ENCODE results near the gene OR6B2. TPM values are rescaled to one million over a fixed set of nuclear protein-coding genes. Genes with fewer than 3 reads are reported as not detected.

OR6B2 gene
- total RNA-seq, 1 donor, result not detected

- H3K27me3 ChIP-seq (ENCODE audit: insufficient read depth, low read length), result peaks cover 12% of the 10 kb centered on the region
- H3K4me2 ChIP-seq (ENCODE audit: insufficient read depth, low read length), result no peak overlapping the region
- no peak overlapping the region for H3K4me3 ChIP-seq (ENCODE audit: insufficient read depth, low read length)
- H3K79me2 ChIP-seq (ENCODE audit: insufficient read depth, low read length), result no peaks in the 10 kb centered on the region
- no peaks in the 10 kb centered on the region for H3K9me3 ChIP-seq (ENCODE audit: low read depth, low read length)
- DNase-seq (ENCODE audit: insufficient read length, low spot score, missing footprints), result no peak
- no peak overlapping the region for H2AFZ ChIP-seq (ENCODE audit: low read length)
- H4K20me1 ChIP-seq (ENCODE audit: insufficient read depth, low read length), result no peaks in the 10 kb centered on the region
- H3K36me3 ChIP-seq (ENCODE audit: insufficient read depth, low read length), result no peaks in the 10 kb centered on the region
- no peak overlapping the region for H3K27ac ChIP-seq (ENCODE audit: low read depth, low read length)
- no peak for TF ChIP-seq CTCF (IDR thresholded peaks at IDR 0.05; ENCODE audit: extremely low read depth, low read depth, low read length)
- no peaks in the 10 kb centered on the region for H3K4me1 ChIP-seq (ENCODE audit: insufficient read depth, low read length)
Measured at GRCh38 chr2:240042740-240043139, 12.5 kb upstream of the OR6B2 start.

DNA sequence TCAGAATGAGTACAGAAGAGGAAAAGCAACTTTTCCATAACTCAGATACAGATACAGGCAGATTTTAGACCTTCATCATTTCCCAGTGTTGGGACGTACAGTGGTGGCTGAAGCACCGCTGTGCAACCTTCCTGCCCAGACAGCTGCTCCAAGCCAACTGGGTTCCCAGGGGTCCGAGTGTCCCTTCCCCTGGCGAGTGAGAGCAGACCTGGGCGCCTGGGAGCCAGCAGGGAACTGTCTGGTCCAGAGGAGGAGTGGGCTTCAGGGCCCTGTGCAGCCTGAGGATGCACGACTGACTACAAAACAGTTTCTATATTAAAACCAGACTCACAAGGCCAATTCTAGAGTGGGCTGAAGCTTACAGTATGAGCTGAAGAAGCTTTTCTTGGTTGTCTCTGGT lies 11.1 kb upstream of the OR6B2 start:
- Histone ChIP-seq H3K27me3 (ENCODE audit: insufficient read depth, low read length) (peaks cover 7% of the 10 kb centered on the region), H3K79me2 (ENCODE audit: insufficient read depth, low read length) (no peaks in the 10 kb centered on the region), H3K4me1 (ENCODE audit: insufficient read depth, low read length) (no peaks in the 10 kb centered on the region), H3K4me3 (ENCODE audit: insufficient read depth, low read length) (no peak overlapping the region), H4K20me1 (ENCODE audit: insufficient read depth, low read length) (no peaks in the 10 kb centered on the region), H3K36me3 (ENCODE audit: insufficient read depth, low read length) (no peaks in the 10 kb centered on the region), H2AFZ (ENCODE audit: low read length) (no peak overlapping the region), H3K27ac (ENCODE audit: low read depth, low read length) (no peak overlapping the region), H3K4me2 (ENCODE audit: insufficient read depth, low read length) (no peak overlapping the region), H3K9me3 (ENCODE audit: low read depth, low read length) (no peaks in the 10 kb centered on the region)
- no peak for DNase-seq (ENCODE audit: insufficient read length, low spot score, missing footprints)
- no peak for TF ChIP-seq CTCF (IDR thresholded peaks at IDR 0.05; ENCODE audit: extremely low read depth, low read depth, low read length)

DNA sequence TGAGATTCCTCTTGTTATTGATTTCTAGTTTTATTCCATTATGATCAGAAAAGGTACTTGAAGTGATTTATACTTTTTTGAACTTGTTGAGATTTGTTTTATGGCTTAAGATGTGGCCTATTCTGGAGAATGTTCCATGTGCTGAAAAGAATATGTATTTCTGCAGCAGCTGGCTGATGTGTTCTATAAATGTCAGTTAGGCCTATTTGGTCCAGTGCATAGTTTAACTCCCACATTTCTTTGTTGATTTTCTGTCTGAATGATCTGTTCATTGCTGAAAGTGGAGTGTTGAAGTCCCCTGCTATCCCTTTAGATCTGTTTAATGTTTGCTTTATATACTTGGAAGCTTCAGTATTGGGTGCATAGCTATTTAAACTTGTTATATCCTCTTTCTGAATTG lies 7.1 kb upstream of the OR6B2 start:
- Histone ChIP-seq H3K79me2 (ENCODE audit: insufficient read depth, low read length) (no peaks in the 10 kb centered on the region), H4K20me1 (ENCODE audit: insufficient read depth, low read length) (no peaks in the 10 kb centered on the region), H2AFZ (ENCODE audit: low read length) (no peak overlapping the region), H3K36me3 (ENCODE audit: insufficient read depth, low read length) (no peaks in the 10 kb centered on the region), H3K27me3 (ENCODE audit: insufficient read depth, low read length) (peaks cover 13% of the 10 kb centered on the region), H3K4me1 (ENCODE audit: insufficient read depth, low read length) (no peaks in the 10 kb centered on the region), H3K27ac (ENCODE audit: low read depth, low read length) (no peak overlapping the region), H3K4me3 (ENCODE audit: insufficient read depth, low read length) (no peak overlapping the region), H3K9me3 (ENCODE audit: low read depth, low read length) (no peaks in the 10 kb centered on the region), H3K4me2 (ENCODE audit: insufficient read depth, low read length) (no peak overlapping the region)
- no peak for TF ChIP-seq CTCF (IDR thresholded peaks at IDR 0.05; ENCODE audit: extremely low read depth, low read depth, low read length)
- DNase-seq (ENCODE audit: insufficient read length, low spot score, missing footprints), result no peak

GRCh38 chr2:240033330-240033678 lies 3.1 kb upstream of the OR6B2 start:
- H3K4me3 ChIP-seq (ENCODE audit: insufficient read depth, low read length), result no peak overlapping the region
- no peak overlapping the region for H3K4me2 ChIP-seq (ENCODE audit: insufficient read depth, low read length)
- no peaks in the 10 kb centered on the region for H3K36me3 ChIP-seq (ENCODE audit: insufficient read depth, low read length)
- H3K4me1 ChIP-seq (ENCODE audit: insufficient read depth, low read length), result no peaks in the 10 kb centered on the region
- DNase-seq (ENCODE audit: insufficient read length, low spot score, missing footprints), result no peak
- H3K9me3 ChIP-seq (ENCODE audit: low read depth, low read length), result no peaks in the 10 kb centered on the region
- no peak for TF ChIP-seq CTCF (IDR thresholded peaks at IDR 0.05; ENCODE audit: extremely low read depth, low read depth, low read length)
- peaks cover 13% of the 10 kb centered on the region for H3K27me3 ChIP-seq (ENCODE audit: insufficient read depth, low read length)
- no peaks in the 10 kb centered on the region for H3K79me2 ChIP-seq (ENCODE audit: insufficient read depth, low read length)
- H2AFZ ChIP-seq (ENCODE audit: low read length), result no peak overlapping the region
- H4K20me1 ChIP-seq (ENCODE audit: insufficient read depth, low read length), result no peaks in the 10 kb centered on the region
- no peak overlapping the region for H3K27ac ChIP-seq (ENCODE audit: low read depth, low read length)
